Endothelial cell of umbilical vein (primary cell): Measurements from ENCODE around the gene RHOBTB1. TPM values are rescaled to one million over a fixed set of nuclear protein-coding genes. Genes with fewer than 3 reads are reported as not detected.

ENCODE experiments used
- BruUV-seq: library from RNA; stranded (reverse); fragments of 400-500 nt; replicated peaks from 2 replicates; lab custom pipeline; 2021; lab: Mats Ljungman, UMichigan
- CTCF ChIA-PET: fragments of 300-600, 350-600 bp; sonication (Branson Sonifier 250); formaldehyde crosslinking; loops from one replicate; lab custom pipeline; 2021; ENCODE audit warnings: antibody characterized with exemption, inconsistent platforms; lab: Charles Lee
- POLR2A ChIA-PET: fragments of 300-600, 350-600 bp; sonication (Branson Sonifier 250); formaldehyde crosslinking; loops from one replicate; lab custom pipeline; 2021; ENCODE audit warnings: antibody characterized with exemption, inconsistent platforms; lab: Charles Lee
- DNase-seq: peaks from one replicate; pipeline ENCODE4 v3.0.0-alpha.2; 2011; ENCODE audit warnings: low read depth, low spot score
- FAIRE-seq: peaks from 2 replicates; lab custom pipeline; 2011; peaks lifted over from hg19 to GRCh38; lab: Jason Lieb, UNC
- H2AFZ ChIP-seq: 2 replicates; pipeline ENCODE4 v1.6.0; 2012; ENCODE audit warnings: low read depth, low read length, control low read depth, inconsistent platforms
- H3K27ac ChIP-seq: 2 replicates; pipeline ENCODE4 v1.5.1; 2011; ENCODE audit warnings: low read depth, mild to moderate bottlenecking, control low read depth, low read length, moderate library complexity; ENCODE audit not compliant: insufficient read depth
- H3K27me3 ChIP-seq, 2 experiments: 2 replicates each; pipeline versions ENCODE4 v1.6.0 to v1.6.1; 2011; ENCODE audit warnings: low read length in 2 of 2, mixed read lengths in 1 of 2; ENCODE audit not compliant: control insufficient read depth in 2 of 2, insufficient read depth in 2 of 2
- H3K36me3 ChIP-seq, 2 experiments: 2 replicates in 1 of 2; 3 replicates in 1 of 2; pipeline ENCODE4 v1.5.1; 2011; ENCODE audit warnings: low read length in 2 of 2, mild to moderate bottlenecking in 1 of 2, moderate library complexity in 1 of 2; ENCODE audit not compliant: control insufficient read depth in 2 of 2, insufficient read depth in 2 of 2; ENCODE audit errors: extremely low read depth in 1 of 2
- H3K4me1 ChIP-seq: 3 replicates; pipeline ENCODE4 v1.5.1; 2011; ENCODE audit warnings: mild to moderate bottlenecking, low read length; ENCODE audit not compliant: control insufficient read depth, insufficient read depth; ENCODE audit errors: extremely low read depth
- H3K4me2 ChIP-seq: 2 replicates; pipeline ENCODE4 v1.6.1; 2011; ENCODE audit warnings: low read length, control low read depth, mixed read lengths; ENCODE audit not compliant: insufficient read depth
- H3K4me3 ChIP-seq, 3 experiments: fragments of 200-600 bp in 1 of 3; sonication (generic), shearing (Covaris generic) in 1 of 3; replicated peaks in 1 of 3; 2 replicates each; pipeline ENCODE4 v1.5.1; 2011 to 2016; ENCODE audit warnings: control low read depth in 3 of 3, low read length in 3 of 3, mild to moderate bottlenecking in 2 of 3, inconsistent platforms in 1 of 3, low read depth in 1 of 3, moderate library complexity in 1 of 3; ENCODE audit not compliant: insufficient read depth in 1 of 3
- H3K79me2 ChIP-seq: 2 replicates; pipeline ENCODE4 v1.6.0; 2012; ENCODE audit warnings: low read length, inconsistent platforms; ENCODE audit not compliant: control insufficient read depth, insufficient read depth
- H3K9ac ChIP-seq: replicated peaks from 2 replicates; pipeline ENCODE3; 2011; ENCODE audit warnings: low read length, control low read depth; ENCODE audit not compliant: insufficient read depth; ENCODE audit errors: extremely low read depth
- H3K9me1 ChIP-seq: replicated peaks from 3 replicates; pipeline ENCODE4 v1.6.0; 2011; ENCODE audit warnings: mild to moderate bottlenecking, low read length; ENCODE audit not compliant: control insufficient read depth, insufficient read depth; ENCODE audit errors: extremely low read depth
- H3K9me3 ChIP-seq: replicated peaks from 2 replicates; pipeline ENCODE4 v1.5.1; 2012; ENCODE audit warnings: low read length, inconsistent platforms; ENCODE audit not compliant: control insufficient read depth, insufficient read depth
- H4K20me1 ChIP-seq: replicated peaks from 2 replicates; pipeline ENCODE3; 2011; ENCODE audit warnings: mild to moderate bottlenecking, low read length; ENCODE audit not compliant: control insufficient read depth, insufficient read depth; ENCODE audit errors: extremely low read depth
- EZH2 ChIP-seq: IDR thresholded peaks from 2 replicates; pipeline ENCODE4 v1.6.1; 2012; ENCODE audit warnings: borderline replicate concordance, low read depth, mild to moderate bottlenecking, moderate library complexity, low read length, inconsistent platforms; ENCODE audit not compliant: severe bottlenecking
- FOS ChIP-seq: IDR thresholded peaks from 2 replicates; pipeline ENCODE4 v1.6.1; 2011; ENCODE audit warnings: mild to moderate bottlenecking, low read length, moderate library complexity, borderline replicate concordance; ENCODE audit not compliant: insufficient read depth
- GATA2 ChIP-seq: IDR thresholded peaks from 2 replicates; pipeline ENCODE4 v1.7.0; 2011; ENCODE audit warnings: low read depth, mild to moderate bottlenecking, moderate library complexity, mixed read lengths, low read length; ENCODE audit not compliant: insufficient read length, insufficient read depth
- JUN ChIP-seq: IDR thresholded peaks from 2 replicates; pipeline ENCODE4 v1.6.1; 2011; ENCODE audit warnings: borderline replicate concordance, low read depth; ENCODE audit not compliant: insufficient read length, insufficient read depth
- MAX ChIP-seq: IDR thresholded peaks from 2 replicates; pipeline ENCODE4 v1.6.1; 2011; ENCODE audit not compliant: insufficient read depth, insufficient read length
- MYC ChIP-seq: IDR thresholded peaks from one replicate; pipeline ENCODE4 v1.6.1; 2011; ENCODE audit warnings: mild to moderate bottlenecking, low read depth, low read length
- POLR2A ChIP-seq: IDR thresholded peaks from 2 replicates; pipeline ENCODE4 v1.6.1; 2012; ENCODE audit warnings: low read depth, mild to moderate bottlenecking, control low read depth, low read length
- POLR2AphosphoS5 ChIP-seq: IDR thresholded peaks from 2 replicates; pipeline ENCODE4 v1.6.1; 2012; ENCODE audit warnings: low read depth, mild to moderate bottlenecking, control low read depth, low read length, moderate library complexity; ENCODE audit not compliant: insufficient read depth
- dilution Hi-C: fragments of 300-500 bp; cut with MboI; formaldehyde crosslinking; loops from one replicate; pipeline ENCODE4 v1.15.0; 2019; ENCODE audit warnings: low sequenced_read_pairs; ENCODE audit not compliant: extremely low pct_ligation_motif_present
- intact Hi-C: fragments of 100-400 bp; cut with micrococcal nuclease; formaldehyde crosslinking; loops from one replicate; pipeline ENCODE4 v1.10.0; 2022
- polyA plus RNA-seq, 4 experiments: library from polyadenylated mRNA; depleted of rRNA in 3 of 4; stranded (reverse) in 3 of 4; unstranded in 1 of 4; fragments of >200 nt; gene quantifications; 2 replicates each; pipeline versions ENCODE4 v1.2.1 to v1.2.3, GENCODE V29; 2011 to 2012; ENCODE audit warnings: missing spikeins in 1 of 4
- total RNA-seq: library from RNA; stranded (reverse); gene quantifications from 2 replicates; pipeline ENCODE4 v1.2.3, GENCODE V29; 2021
- TF ChIP-seq, protein P1 (sequence below), 2 donors: IDR thresholded peaks; 1 replicate in 1 of 2; 2 replicates in 1 of 2; pipeline ENCODE4 v1.5.1; 2011; ENCODE audit warnings: low read length in 2 of 2, mild to moderate bottlenecking in 2 of 2, moderate library complexity in 2 of 2, control low read depth in 1 of 2, inconsistent platforms in 1 of 2, low read depth in 1 of 2; ENCODE audit not compliant: insufficient read depth in 1 of 2; ENCODE audit errors: extremely low read depth in 1 of 2

The RHOBTB1 gene
- total and polyA plus RNA-seq, 2 donors (not counting 3 experiments of a cell fraction or from before 2014, with no cell fraction given) = 21.2 to 31.0 TPM

GRCh38 chr10:60919551-60919950 lies 24.4 kb downstream of the RHOBTB1 start:
- Histone ChIP-seq H3K9me3 (no peaks in the 10 kb centered on the region), H3K36me3 (no peaks in the 10 kb centered on the region), H3K4me1 (no peaks in the 10 kb centered on the region), H3K9ac (no peak overlapping the region), H3K9me1 (no peaks in the 10 kb centered on the region), H3K79me2 (peaks cover 6% of the 10 kb centered on the region), H2AFZ (no peak overlapping the region), H4K20me1 (no peaks in the 10 kb centered on the region), H3K4me2 (no peak overlapping the region), H3K4me3 (no peak overlapping the region), H3K27me3 (no peaks in the 10 kb centered on the region), H3K27ac (no peak overlapping the region)
- no peak for DNase-seq
- intact Hi-C loops (no loop called here), dilution Hi-C loops (no loop called here)
- CTCF ChIA-PET = no interaction called here
- POLR2A ChIA-PET = no interaction called here
- FAIRE-seq = no peak
- TF ChIP-seq EZH2 = no peak
- TF ChIP-seq JUN = no peak
- no peak for TF ChIP-seq MYC
- TF ChIP-seq POLR2AphosphoS5 = no peak
- TF ChIP-seq FOS = no peak
- no peak for TF ChIP-seq GATA2
- no peak for TF ChIP-seq MAX
- TF ChIP-seq POLR2A = no peak
- TF ChIP-seq, protein P1, sequence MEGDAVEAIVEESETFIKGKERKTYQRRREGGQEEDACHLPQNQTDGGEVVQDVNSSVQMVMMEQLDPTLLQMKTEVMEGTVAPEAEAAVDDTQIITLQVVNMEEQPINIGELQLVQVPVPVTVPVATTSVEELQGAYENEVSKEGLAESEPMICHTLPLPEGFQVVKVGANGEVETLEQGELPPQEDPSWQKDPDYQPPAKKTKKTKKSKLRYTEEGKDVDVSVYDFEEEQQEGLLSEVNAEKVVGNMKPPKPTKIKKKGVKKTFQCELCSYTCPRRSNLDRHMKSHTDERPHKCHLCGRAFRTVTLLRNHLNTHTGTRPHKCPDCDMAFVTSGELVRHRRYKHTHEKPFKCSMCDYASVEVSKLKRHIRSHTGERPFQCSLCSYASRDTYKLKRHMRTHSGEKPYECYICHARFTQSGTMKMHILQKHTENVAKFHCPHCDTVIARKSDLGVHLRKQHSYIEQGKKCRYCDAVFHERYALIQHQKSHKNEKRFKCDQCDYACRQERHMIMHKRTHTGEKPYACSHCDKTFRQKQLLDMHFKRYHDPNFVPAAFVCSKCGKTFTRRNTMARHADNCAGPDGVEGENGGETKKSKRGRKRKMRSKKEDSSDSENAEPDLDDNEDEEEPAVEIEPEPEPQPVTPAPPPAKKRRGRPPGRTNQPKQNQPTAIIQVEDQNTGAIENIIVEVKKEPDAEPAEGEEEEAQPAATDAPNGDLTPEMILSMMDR (IDR thresholded peaks at IDR 0.05; ENCODE audit: extremely low read depth in 1 of 2, insufficient read depth in 1 of 2, low read depth in 1 of 2, low read length in 2 of 2) = no peak
- no TSS peak for BruUV-seq
